ENCODE measurements around the gene PEAK1.
A peak's percentile ranks its signal among the peaks of the same experiment; 100 is the strongest.

PEAK1 gene

DNA sequence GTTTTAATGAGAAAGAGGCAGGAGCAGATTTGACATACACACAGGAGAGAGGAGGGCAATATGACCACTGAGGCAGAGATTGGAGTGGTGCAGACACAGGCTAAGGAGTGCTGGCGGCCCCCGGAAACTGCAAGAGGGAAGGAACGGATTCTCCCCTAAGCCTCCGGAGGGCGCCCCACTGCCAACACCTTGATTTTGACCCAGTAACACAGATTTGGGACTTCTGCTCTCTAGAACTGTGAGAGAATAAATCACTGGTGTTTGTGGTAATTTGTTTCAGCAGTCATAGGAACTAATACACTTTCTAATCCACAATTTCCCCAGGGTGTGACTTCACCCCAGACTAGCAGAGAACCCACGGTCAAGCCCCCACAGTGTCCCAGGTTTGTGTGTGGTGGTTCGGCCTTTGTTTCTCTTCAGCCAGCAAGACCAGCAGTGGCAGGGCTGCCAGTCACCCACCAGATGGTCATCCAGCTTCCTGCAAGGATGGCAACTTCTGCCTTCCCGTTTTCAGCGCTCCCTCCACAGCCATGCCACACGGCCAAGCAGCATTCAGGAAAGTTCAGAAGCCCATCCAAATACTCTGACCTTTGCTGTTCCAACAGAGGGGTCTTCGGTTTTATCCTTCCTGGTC is 325.4 kb downstream of the PEAK1 start:
- DNase-seq (ENCODE audit: low spot score), result no peak
- H3K4me3 ChIP-seq, result no peak overlapping the region
- H3K27ac ChIP-seq, result no peak overlapping the region
- TF ChIP-seq, protein P1, sequence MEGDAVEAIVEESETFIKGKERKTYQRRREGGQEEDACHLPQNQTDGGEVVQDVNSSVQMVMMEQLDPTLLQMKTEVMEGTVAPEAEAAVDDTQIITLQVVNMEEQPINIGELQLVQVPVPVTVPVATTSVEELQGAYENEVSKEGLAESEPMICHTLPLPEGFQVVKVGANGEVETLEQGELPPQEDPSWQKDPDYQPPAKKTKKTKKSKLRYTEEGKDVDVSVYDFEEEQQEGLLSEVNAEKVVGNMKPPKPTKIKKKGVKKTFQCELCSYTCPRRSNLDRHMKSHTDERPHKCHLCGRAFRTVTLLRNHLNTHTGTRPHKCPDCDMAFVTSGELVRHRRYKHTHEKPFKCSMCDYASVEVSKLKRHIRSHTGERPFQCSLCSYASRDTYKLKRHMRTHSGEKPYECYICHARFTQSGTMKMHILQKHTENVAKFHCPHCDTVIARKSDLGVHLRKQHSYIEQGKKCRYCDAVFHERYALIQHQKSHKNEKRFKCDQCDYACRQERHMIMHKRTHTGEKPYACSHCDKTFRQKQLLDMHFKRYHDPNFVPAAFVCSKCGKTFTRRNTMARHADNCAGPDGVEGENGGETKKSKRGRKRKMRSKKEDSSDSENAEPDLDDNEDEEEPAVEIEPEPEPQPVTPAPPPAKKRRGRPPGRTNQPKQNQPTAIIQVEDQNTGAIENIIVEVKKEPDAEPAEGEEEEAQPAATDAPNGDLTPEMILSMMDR (IDR thresholded peaks at IDR 0.05), result no peak

DNA sequence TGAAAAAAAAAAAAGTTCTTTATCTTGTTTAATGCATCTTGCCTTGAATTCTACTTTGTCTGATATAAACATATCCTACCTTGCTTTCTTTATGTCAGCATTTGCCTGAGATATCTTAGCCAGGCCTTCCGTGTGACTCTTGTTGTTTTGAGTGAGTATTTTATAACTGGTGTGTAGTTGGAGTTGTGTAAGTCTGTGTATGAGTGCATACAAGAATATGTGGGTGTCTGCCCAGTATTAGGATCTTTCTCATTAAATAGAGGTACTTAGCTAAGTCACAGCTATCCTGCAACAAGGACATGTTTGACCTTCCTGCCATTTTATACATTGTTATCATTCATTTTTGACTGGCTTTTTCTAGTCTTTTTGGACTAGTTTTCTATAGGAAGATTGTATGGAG is 326.5 kb downstream of the PEAK1 start:
- TF ChIP-seq, protein P1 (IDR thresholded peaks at IDR 0.05), result no peak
- no peak for DNase-seq (ENCODE audit: low spot score)
- H3K4me3 ChIP-seq, result no peak overlapping the region
- no peak overlapping the region for H3K27ac ChIP-seq

DNA sequence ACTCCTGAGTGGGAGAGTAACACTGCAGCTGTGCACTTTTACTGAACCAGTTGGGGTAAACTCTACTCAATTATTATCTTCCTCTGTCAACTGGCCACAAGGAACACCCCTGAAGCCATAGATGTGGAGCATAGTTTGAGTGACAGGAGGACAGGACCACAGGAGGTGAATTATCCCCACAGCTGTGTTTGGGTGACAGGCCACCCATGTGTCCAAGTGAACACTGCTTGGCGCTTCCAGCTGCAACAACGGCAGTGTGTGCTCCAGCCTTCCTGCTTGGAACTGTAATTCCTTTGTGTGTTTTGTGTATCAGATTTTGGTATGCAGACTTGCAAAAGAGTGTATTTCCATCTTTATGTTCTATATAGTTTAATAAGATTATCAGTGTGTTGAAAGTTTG is 328.8 kb downstream of the PEAK1 start:
- Histone ChIP-seq H3K27ac (no peak overlapping the region), H3K4me3 (no peak overlapping the region)
- DNase-seq (ENCODE audit: low spot score), result no peak
- TF ChIP-seq, protein P1 (IDR thresholded peaks at IDR 0.05), result no peak

DNA sequence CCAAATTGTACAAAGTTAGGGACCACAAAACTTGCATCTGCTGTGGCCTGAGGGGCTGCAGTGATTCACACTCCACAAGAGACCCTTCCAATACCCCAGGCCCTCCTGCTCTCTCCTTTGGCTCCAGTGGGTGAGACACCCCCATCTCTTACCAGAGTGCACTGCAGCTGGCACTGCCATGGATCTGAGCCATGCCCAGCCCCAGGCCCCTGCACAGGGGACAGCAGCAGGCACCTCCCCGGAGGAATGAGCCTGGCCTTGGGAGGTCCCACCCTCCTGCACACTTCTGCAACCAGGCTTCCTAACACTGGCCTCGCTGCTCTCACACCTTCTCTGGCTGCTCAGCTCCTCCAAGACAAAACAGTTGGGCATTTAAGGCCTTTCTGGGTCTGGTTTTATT is 332.7 kb downstream of the PEAK1 start:
- TF ChIP-seq, protein P1 (IDR thresholded peaks at IDR 0.05), result no peak
- no peak for DNase-seq (ENCODE audit: low spot score)
- no peak overlapping the region for H3K27ac ChIP-seq
- H3K4me3 ChIP-seq, result no peak overlapping the region

DNA sequence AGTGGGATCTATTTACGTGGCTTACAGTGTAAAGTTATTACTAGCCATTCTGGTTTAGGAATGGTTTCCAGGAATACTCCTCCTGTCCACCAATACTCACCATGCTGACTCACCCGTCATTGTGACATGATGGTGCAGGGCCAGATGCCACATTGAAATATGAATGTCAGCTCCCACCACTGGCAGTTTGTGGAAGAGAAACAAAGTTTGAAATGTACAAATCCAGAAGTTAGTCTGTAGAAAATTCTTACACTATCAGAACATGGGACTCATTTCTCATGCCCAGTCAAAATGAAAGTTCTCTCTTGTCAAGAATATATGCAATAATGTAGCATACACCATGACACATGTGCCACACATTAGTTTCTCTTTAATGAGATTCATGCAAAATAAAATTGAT is 334.6 kb downstream of the PEAK1 start:
- TF ChIP-seq, protein P1 (IDR thresholded peaks at IDR 0.05), result no peak
- DNase-seq (ENCODE audit: low spot score), result no peak
- Histone ChIP-seq H3K4me3 (no peak overlapping the region), H3K27ac (peak overlapping the region in 1 of 2 donors; percentile 28)

DNA sequence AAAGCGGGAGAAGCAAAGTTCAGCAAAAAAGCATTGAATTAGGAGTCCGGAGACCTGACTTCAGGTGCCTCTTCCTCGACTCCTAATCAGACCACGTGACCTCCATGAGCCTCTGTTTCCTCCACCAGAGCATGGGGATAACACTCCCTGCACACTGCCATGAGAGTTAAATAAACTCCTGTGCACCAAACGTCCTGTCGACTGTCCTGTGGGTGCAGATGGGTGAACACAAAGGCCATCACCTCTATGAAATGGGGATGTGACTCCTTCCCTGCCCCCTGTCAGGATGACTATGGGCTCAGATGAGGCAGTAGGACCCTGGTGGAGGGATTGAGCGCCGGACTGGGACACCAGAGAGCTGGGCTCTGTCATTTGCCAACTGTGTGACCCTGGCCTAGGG is 335.5 kb downstream of the PEAK1 start:
- Histone ChIP-seq H3K4me3 (no peak overlapping the region), H3K27ac (peak overlapping the region in 1 of 2 donors; percentile 24)
- TF ChIP-seq, protein P1 (IDR thresholded peaks at IDR 0.05), result no peak
- DNase-seq (ENCODE audit: low spot score), result no peak

DNA sequence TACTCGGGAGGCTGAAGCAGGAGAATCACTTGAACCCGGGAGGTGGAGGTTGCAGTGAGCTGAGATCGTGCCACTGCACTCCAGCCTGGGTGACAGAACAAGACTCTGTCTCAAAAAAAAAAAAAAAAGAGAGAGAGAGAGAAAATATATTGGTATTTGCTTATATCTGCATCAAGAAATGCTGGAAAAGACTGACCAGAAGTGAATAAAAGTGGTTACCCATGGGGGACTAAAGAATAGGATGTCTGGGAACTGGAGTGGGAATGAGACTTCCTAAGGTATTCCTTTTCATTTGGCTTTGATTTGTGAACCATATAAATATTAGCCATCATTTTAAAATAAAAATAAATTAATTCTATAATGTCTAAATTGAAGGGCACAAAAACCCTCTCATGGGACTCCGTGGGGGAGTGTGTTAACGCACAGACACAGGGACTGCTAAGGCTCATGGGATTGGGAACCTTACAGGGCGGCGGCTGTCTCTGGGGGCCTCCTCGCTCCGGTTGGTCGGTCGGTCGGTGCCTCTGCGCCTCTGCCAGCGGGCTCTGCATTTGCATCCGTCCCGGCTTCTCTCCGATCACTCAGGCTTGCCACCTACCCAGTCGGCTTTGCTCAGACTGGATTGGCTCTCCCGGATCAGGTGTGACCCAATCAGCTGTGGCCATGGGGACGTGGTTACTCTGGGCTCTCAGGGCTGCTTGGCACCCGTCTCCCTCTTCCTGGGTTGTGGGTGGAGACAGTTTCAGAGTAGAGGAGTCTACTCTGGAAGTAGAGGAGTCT is 336.3 kb downstream of the PEAK1 start:
- peak overlapping the region in 1 of 2 donors; percentile 24 for H3K27ac ChIP-seq
- peak; percentile 89 for DNase-seq (ENCODE audit: low spot score)
- TF ChIP-seq, protein P1 (IDR thresholded peaks at IDR 0.05), result no peak
- peak overlapping the region; percentile 62 for H3K4me3 ChIP-seq

Data from coronary artery (tissue), 2 donors.